RPMI8226 (cell line): ENCODE measurements around the gene MYBPC1.
A peak's percentile ranks its signal among the peaks of the same experiment; 100 is the strongest.
"Not testable (repeated sequence)": the region's sequence is repeated elsewhere in the genome, so short reads cannot be mapped to it uniquely, and the experiment has no call there.

Experiments
- DNase-seq: peaks from one replicate; pipeline ENCODE4 v3.0.0-alpha.2; 2015

MYBPC1 gene

GRCh38 chr12:101697197-101697929 is 102.6 kb downstream of the MYBPC1 start, which contains the start of gene CHPT1:
Gene CHPT1, plus strand, starts transcription at chr12:101697640. Its CDS starts 222 bp downstream, at chr12:101697862.
- DNase-seq = peak; percentile 70

DNA sequence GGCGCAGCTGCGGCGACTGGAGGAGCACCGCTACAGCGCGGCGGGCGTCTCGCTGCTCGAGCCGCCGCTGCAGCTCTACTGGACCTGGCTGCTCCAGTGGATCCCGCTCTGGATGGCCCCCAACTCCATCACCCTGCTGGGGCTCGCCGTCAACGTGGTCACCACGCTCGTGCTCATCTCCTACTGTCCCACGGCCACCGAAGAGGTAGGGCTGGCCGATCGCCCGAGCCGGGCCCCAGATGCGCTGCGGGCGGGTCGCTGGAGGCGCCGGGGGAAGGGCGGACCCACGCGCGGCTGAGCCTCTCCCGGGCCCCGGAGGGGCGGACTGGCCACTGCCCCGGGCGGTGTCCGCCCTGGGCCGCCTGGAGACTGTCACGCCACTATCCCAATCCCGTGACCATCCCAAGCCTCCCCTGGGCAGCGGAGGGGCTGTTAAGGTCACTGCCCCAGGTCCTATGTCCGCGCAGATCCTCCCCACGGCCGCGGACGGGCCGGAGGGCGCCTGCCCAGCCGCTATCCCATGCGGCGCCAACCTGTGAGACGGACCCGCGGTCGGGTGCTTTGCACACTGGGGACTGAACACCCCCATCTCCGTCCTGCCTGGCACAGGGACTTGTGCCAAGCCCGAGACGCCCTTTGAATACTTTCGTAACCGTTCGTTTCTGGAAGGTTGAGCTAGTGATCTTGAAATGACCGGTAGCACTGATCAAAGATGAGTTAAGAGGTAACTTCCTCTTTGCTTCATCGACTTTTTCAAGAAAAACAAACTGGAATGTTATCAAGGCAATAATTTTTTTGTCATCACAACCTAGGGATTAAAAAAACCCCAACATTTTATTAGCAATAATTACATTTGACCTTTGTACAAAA is 103.4 kb downstream of the MYBPC1 start:
- DNase-seq = peak; percentile 45

DNA sequence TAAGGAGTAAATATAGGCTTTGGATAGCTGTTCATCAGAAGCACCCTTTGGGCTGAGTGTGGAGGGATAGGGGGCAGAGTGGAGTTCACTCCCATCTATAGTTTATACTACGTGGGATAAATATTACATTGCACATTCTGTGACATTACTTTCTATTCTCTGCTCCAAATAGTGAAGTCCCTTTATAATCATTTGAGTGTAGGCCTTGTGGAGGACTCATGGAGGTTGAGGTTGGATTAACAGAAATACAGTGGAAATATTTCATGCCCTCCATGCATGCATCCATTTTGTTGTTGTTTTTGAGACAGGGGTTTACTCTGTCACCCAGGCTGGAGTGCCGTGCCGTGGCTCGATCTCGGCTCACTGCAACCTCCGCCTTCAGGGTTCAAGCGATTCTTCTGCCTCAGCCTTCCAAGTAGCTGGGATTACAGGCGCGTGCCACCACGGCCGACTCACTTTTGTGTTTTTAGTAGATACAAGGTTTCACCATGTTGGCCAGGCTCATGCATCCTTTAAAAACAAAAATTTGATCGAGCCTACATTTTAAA is 104.1 kb downstream of the MYBPC1 start:
- no peak for DNase-seq

DNA sequence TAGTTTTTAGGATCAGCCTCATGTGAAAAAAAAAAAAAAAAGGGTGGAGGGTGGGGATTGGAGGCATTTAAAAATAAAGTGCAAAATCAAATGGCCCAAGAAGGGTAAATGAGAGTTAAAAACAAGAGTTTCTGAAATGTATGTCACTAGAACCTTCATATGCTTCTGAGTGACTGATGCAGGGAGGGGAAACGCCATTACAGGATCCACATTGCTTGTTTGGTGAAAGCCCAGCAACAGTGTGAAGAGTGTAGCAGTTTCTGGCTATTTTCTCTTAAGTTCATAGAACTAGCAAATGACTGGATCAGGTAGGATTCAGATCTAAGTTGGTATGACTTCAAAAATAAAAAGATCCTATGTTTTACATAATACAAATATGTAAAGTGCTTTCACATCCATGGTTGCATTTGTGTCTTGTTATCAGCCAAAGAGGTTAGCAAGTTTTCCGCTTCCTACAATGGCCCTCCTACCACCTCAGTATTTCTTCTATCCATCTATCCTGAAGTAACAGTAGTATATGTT is 105.6 kb downstream of the MYBPC1 start:
- DNase-seq = no peak

GRCh38 chr12:101703487-101703886 is 108.7 kb downstream of the MYBPC1 start:
- DNase-seq = no peak

- DNase-seq = no peak
Measured at GRCh38 chr12:101706403-101706802, 111.6 kb downstream of the MYBPC1 start.

DNA sequence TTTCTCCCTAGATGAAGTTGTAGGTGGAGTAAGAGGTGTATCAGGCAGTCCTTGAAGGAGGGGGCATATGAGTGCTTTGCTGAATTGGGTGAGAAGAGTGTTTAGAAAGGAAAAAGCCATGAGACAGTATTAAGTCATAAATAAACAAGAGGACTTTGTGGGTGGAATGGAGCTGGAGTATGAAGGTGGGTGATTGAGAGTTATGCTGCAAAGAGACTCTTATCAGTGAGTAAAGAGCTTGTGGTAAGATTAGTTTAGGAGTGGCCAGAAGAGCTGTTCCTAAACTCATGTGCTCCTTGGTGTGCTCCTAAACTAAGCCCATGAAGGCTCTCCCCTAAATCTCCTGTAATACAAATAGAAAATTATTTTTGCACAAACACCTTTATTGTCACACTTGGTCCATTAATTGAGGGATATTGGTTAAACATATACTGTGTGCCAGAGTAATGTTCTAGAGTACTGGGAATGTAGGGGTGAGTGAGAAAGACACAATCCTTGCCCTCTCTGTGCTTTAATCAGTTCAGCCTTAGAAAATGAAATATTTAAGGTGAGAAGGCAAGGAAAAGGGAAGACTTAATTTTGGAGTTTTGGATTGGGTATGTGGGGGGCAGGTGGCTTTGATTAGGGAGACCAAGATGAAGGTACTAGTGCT is 112.5 kb downstream of the MYBPC1 start:
- no peak for DNase-seq

GRCh38 chr12:101710288-101710687 is 115.5 kb downstream of the MYBPC1 start:
- no peak for DNase-seq

DNA sequence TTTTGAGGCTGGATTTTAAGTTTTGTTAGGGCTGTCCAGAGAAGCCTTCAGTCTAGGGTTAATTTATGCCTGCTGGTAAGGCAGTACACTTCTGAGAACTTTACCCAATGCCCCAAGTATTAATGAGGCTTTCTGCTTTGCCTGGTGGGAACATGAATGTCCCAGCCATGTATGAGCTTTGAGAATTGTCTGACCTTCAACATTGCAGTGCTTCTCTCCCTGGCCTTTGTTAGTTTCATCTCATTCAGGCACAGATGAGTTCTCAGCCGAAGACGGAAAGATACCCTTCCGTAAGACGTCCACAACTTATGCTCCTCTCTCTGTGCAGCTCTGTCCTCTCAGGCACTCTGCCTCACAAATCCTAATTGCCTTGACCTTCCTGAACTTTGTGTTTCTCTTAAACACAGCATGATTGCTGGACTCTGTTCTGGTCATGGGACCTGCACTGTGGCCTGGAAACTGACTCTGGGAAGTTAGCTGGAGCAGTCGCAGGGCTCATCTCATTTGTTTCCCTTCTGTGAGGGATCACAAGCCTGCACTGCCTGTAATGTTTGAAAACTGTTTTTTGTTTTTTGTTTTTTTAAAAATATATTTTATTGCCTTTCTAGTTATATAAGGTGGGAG is 118.4 kb downstream of the MYBPC1 start:
- no peak for DNase-seq

GRCh38 chr12:101713930-101714329 is 119.2 kb downstream of the MYBPC1 start:
- no peak for DNase-seq

DNA sequence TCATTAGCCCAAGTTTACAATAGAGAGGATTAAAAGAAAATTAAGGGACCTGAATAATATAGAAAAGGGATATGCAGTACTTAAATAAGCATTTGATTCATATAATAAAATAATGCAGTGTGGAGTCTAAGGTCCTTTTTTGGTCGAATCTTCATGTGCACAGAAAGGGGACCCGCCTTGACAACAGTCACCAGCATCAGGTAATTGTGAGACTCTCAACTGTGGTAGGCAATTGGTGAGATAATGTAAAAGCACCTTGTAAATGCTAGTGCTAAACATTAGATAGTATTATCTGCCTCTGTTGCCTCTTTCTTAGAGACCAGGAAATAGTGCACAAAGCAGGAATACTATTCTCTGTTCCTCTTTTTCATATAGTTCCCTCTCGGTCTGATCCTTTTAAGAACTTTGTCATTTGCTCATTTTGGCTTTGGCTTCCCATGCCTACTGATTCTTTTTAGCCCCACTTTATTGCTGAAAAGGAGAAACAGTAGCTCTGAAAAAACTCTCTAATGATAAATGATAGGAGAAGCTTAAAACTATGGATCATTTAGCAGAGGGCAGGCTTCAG is 120.2 kb downstream of the MYBPC1 start:
- peak; percentile 15 for DNase-seq

- no peak for DNase-seq
Measured at GRCh38 chr12:101719566-101719965, 124.8 kb downstream of the MYBPC1 start.

GRCh38 chr12:101720118-101720517 is 125.3 kb downstream of the MYBPC1 start:
- no peak for DNase-seq

DNA sequence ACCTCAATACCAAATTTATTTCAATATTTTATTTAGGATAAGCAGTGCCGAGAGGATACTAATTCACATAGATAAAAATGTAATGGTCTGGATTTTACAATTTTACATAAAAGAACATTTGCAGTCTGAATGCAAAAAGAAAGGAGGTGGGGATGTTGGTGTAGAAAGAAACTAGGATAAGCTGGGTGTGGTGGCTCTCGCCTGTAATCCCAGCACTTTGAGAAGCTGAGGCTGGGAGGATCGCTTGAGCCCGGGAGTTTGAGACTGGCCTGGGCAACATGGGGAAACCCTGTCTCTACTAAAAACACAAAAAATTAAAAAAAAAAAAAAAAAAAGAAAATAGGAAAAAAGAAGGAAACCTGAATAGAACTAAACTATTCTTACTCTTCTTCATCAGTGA is 127.6 kb downstream of the MYBPC1 start:
- no peak for DNase-seq

GRCh38 chr12:101727098-101727497 is 132.3 kb downstream of the MYBPC1 start:
- no peak for DNase-seq

- DNase-seq = no peak
Measured at GRCh38 chr12:101729842-101730241, 135.1 kb downstream of the MYBPC1 start.

DNA sequence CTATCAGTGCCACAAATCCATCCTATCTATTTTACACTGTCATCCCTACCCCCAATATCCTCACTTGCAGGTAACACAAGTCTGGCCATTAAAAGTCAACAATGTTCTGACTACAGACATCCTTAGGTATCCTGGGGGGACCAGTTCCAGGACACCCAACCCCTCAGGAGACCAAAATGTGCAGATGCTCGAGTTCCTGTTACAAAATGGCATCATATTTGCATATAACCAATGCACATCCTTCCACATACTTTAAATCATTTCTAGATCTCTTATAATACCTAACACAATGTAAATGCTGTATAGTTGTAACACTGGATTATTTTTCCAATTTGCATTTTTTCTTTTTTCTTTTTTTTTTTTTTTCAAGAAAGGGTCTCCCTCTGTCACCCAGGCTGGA is 137.5 kb downstream of the MYBPC1 start:
- DNase-seq = no peak

DNA sequence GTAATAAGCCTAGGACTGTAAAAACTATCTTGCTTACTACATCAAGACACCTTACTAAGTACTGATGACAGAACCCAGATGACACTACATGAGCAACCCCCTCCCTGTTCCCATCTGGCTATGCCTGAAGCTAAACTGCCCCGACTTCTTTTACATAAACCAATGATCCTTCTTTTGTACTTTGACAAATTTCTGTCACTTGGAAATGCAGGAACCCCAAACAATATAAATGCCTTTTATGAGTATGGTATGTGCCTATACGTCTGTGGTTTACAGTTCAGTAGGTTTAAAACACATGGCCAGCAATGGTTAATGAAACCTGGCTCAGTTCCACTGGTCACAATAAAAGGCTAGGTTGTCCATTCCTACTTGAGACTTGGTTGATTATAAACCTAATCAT is 138.4 kb downstream of the MYBPC1 start:
- DNase-seq = no peak

DNA sequence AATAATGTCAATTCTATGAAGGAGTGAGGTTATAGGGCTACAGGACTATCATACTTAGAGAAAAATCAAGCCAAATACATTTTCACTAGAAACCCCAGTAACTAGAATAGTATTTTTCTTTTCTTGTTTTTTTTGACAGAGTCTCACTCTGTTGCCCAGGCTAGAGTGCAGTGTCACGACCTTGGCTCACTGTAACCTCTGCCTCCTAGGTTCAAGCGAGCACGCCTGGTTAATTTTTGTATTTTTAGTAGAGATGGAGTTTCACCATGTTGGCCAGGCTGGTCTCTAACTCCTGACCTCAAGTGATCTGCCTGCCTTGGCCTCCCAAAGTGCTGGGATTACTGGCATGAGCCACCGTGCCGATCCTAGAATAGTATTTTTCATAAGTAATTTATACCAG is 139.7 kb downstream of the MYBPC1 start:
- DNase-seq = not testable (repeated sequence)
